Measurements from ENCODE around the gene TAMM41. TPM values are rescaled to one million over a fixed set of nuclear protein-coding genes. Genes with fewer than 3 reads are reported as not detected.

TAMM41 gene
- total and polyA plus RNA-seq, 9 of the 15 experiments (the other 6 are each of a cell fraction or from before 2014, with no cell fraction given), result 8.6 to 74.6 (median 29.3) TPM

DNA sequence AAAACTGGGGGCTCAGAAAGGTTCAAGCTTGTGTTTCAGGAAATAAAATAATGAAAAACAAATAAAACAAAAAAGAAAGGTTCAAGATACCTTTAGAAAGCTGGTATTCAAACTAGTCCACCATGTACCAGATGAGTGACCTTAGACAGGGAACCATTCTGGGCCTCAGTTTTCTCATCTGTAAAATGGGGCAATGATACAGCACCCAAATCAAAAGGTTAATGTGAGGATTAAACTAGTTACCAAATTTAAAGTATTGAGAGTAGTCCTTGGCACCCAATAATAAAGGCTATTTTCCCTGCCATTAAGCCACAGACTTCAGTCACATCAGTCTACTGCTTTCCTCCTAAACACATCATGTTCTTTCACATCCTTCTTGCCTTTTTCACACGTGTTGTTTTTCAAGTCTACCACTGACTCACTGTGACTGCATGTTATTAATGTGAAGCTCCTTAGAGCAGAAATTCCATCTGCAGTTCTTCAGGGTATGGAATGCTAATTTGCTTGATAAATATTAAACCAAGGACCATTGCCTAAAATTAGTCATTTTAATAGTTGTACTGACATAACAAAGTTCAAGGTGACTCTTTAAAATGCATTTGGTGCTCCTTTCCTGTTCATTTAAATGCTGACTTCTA lies 19.9 kb downstream of the TAMM41 start:
- TF ChIP-seq COPS2 (conservative IDR thresholded peaks at IDR 0.05) (no peak), GTF2E2 (tag; IDR thresholded peaks at IDR 0.05) (no peak), ADNP (tag; IDR thresholded peaks at IDR 0.05) (peak; percentile 79), KDM1A (IDR thresholded peaks at IDR 0.05) (0 out of 4 replicates have a peak, but pooled peaks of 1 of the 2 experiments have one; percentile 35), PRPF4 (IDR thresholded peaks at IDR 0.05; ENCODE audit: insufficient read depth, low read depth, low read length, poor library complexity, severe bottlenecking) (no peak), BCOR (IDR thresholded peaks at IDR 0.05) (peak; percentile 85; the same call in 1 of the 2 replicates), RBM25 (IDR thresholded peaks at IDR 0.05; ENCODE audit: low read depth, low read length, severe bottlenecking) (peak; percentile 88), ESRRA (IDR thresholded peaks at IDR 0.05; ENCODE audit: borderline replicate concordance, low read depth) (0 out of 2 replicates have a peak, but pooled peaks have one; percentile 15), E2F4 (CRISPR knock-in tag; IDR thresholded peaks at IDR 0.05; ENCODE audit: low read depth) (no peak), GABPB1 (CRISPR knock-in tag; IDR thresholded peaks at IDR 0.05) (no peak), RBM34 (IDR thresholded peaks at IDR 0.05; ENCODE audit: borderline replicate concordance, insufficient read depth, low read length) (no peak), SMARCA5 (IDR thresholded peaks at IDR 0.05) (peak; percentile 59; the same call in 1 of the 2 replicates)
- TF ChIP-seq, protein P1, sequence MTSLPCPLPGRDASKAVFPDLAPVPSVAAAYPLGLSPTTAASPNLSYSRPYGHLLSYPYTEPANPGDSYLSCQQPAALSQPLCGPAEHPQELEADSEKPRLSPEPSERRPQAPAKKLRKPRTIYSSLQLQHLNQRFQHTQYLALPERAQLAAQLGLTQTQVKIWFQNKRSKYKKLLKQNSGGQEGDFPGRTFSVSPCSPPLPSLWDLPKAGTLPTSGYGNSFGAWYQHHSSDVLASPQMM (CRISPR knock-in tag; IDR thresholded peaks at IDR 0.05), result no peak
- TF ChIP-seq, protein P2, sequence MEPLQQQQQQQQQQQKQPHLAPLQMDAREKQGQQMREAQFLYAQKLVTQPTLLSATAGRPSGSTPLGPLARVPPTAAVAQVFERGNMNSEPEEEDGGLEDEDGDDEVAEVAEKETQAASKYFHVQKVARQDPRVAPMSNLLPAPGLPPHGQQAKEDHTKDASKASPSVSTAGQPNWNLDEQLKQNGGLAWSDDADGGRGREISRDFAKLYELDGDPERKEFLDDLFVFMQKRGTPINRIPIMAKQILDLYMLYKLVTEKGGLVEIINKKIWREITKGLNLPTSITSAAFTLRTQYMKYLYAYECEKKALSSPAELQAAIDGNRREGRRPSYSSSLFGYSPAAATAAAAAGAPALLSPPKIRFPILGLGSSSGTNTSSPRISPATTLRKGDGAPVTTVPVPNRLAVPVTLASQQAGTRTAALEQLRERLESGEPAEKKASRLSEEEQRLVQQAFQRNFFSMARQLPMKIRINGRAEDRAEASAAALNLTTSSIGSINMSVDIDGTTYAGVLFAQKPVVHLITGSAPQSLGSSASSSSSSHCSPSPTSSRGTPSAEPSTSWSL (CRISPR knock-in tag; IDR thresholded peaks at IDR 0.05; ENCODE audit: borderline replicate concordance), result no peak
- Histone ChIP-seq H3K4me1 (replicated peaks in 1 of 2; ENCODE audit: control insufficient read depth in 2 of 2, insufficient read depth in 2 of 2, low read length in 2 of 2) (no peaks in the 10 kb centered on the region), H2AFZ (ENCODE audit: low read depth, low read length) (no peak overlapping the region), H3K27me3 (ENCODE audit: control insufficient read depth in 2 of 2, insufficient read depth in 2 of 2, low read length in 2 of 2) (no peaks in the 10 kb centered on the region), H4K20me1 (replicated peaks; ENCODE audit: control insufficient read depth, insufficient read depth, low read length) (no peaks in the 10 kb centered on the region), H3K36me3 (ENCODE audit: control insufficient read depth, insufficient read depth, low read length) (peaks cover 80% of the 10 kb centered on the region), H3K9me3 (replicated peaks; ENCODE audit: control insufficient read depth, insufficient read depth, low read depth, low read length) (no peaks in the 10 kb centered on the region), H3K79me2 (ENCODE audit: control insufficient read depth, insufficient read depth, low read length) (no peaks in the 10 kb centered on the region), H3K4me3 (no peak overlapping the region), H3K4me2 (ENCODE audit: insufficient read depth, low read length) (no peak overlapping the region), H3K27ac (ENCODE audit: extremely low read depth, low read depth, low read length) (no peak overlapping the region), H3K9ac (ENCODE audit: insufficient read depth in 1 of 2, low read depth in 2 of 2, low read length in 2 of 2) (no peak overlapping the region), H3K9me1 (ENCODE audit: control insufficient read depth, insufficient read depth, low read length) (no peaks in the 10 kb centered on the region)
- no TSS peak for BruUV-seq (replicated peaks)
- ChIA-PET CTCF (ENCODE audit: low intra/inter-chr PET ratio) (no interaction called here), POLR2A (interaction anchor here (1.4 to 2.6 kb wide), 3 partner anchors 10 to 43 kb away, joined by 3 to 11 read pairs (median 4); no protein-coding TSS in a partner anchor)
- FAIRE-seq (no peak), ATAC-seq (no peak), DNase-seq (ENCODE audit: extremely low read depth in 1 of 4, low spot score in 3 of 4) (no peak)
- intact Hi-C loops (cut with micrococcal nuclease) (no loop called here), in situ Hi-C loops (cut with MboI) (no loop called here)
- WGBS (ENCODE audit: insufficient coverage, low coverage, missing lambda C conversion rate), result 82% methylated on average over 1 of the region's 1 CpG

Data from K562 (cell line).